GM06990 (cell line): ENCODE data around the gene ZNF324.
"Not testable (repeated sequence)": the region's sequence is repeated elsewhere in the genome, so short reads cannot be mapped to it uniquely, and the experiment has no call there.

Experiments
- DNase-seq: peaks from one replicate; pipeline ENCODE4 v3.0.0-alpha.2; 2011; ENCODE audit not compliant: insufficient read length; ENCODE audit errors: extremely low read depth
- H3K27me3 ChIP-seq: replicated peaks from 2 replicates; pipeline ENCODE4 v1.6.0; 2011; ENCODE audit warnings: low read length; ENCODE audit not compliant: control insufficient read depth, insufficient read depth
- H3K36me3 ChIP-seq: 2 replicates; pipeline ENCODE4 v1.5.1; 2011; ENCODE audit warnings: low read length; ENCODE audit not compliant: control insufficient read depth, insufficient read depth
- H3K4me3 ChIP-seq: replicated peaks from 2 replicates; pipeline ENCODE4 v1.5.1; 2011; ENCODE audit warnings: low read depth, mild to moderate bottlenecking, control low read depth, low read length
- TF ChIP-seq, protein P1 (sequence below): IDR thresholded peaks from 2 replicates; pipeline ENCODE4 v1.5.1; 2011; ENCODE audit warnings: low read length, control low read depth, mild to moderate bottlenecking, inconsistent platforms; ENCODE audit not compliant: insufficient read depth, poor library complexity, severe bottlenecking

ZNF324 gene

GRCh38 chr19:58499021-58499927 is 32.4 kb downstream of the ZNF324 start:
- DNase-seq = peak; percentile 98
- no peaks in the 10 kb centered on the region for H3K27me3 ChIP-seq
- TF ChIP-seq, protein P1, sequence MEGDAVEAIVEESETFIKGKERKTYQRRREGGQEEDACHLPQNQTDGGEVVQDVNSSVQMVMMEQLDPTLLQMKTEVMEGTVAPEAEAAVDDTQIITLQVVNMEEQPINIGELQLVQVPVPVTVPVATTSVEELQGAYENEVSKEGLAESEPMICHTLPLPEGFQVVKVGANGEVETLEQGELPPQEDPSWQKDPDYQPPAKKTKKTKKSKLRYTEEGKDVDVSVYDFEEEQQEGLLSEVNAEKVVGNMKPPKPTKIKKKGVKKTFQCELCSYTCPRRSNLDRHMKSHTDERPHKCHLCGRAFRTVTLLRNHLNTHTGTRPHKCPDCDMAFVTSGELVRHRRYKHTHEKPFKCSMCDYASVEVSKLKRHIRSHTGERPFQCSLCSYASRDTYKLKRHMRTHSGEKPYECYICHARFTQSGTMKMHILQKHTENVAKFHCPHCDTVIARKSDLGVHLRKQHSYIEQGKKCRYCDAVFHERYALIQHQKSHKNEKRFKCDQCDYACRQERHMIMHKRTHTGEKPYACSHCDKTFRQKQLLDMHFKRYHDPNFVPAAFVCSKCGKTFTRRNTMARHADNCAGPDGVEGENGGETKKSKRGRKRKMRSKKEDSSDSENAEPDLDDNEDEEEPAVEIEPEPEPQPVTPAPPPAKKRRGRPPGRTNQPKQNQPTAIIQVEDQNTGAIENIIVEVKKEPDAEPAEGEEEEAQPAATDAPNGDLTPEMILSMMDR = peak; percentile 42
- H3K4me3 ChIP-seq = peak overlapping the region; percentile 66
- no peaks in the 10 kb centered on the region for H3K36me3 ChIP-seq

DNA sequence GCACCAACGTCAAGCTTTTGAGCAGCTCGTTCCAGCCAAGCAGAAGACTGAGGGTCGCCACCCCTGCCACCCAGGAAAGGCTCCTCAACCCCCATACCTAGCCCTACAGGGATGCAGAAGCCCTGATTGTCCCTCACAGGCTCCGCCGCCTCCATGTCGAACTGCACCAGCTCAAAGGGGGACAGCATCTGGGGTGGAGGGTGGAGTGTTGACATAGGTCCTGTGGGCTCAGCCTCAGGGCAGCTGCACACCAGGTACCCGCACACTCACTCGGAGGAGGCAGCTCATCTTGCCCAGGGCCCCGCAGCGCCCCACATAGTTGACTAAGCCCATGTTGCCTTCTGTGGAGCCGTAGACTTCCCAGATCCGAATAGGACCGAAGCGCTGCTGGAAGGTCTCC is 33.4 kb downstream of the ZNF324 start:
- TF ChIP-seq, protein P1 = no peak
- peak overlapping the region; percentile 66; the same call in 1 of the 2 replicates for H3K4me3 ChIP-seq
- no peaks in the 10 kb centered on the region for H3K27me3 ChIP-seq
- DNase-seq = no peak
- no peaks in the 10 kb centered on the region for H3K36me3 ChIP-seq

- DNase-seq, H3K36me3 ChIP-seq, H3K27me3 ChIP-seq, H3K4me3 ChIP-seq: not testable (repeated sequence)
Observed at GRCh38 chr19:58507602-58508223, 40.8 kb downstream of the ZNF324 start.

- TF ChIP-seq, protein P1 = no peak
- no peak for DNase-seq
- Histone ChIP-seq H3K36me3 (no peaks in the 10 kb centered on the region), H3K4me3 (no peak overlapping the region), H3K27me3 (no peaks in the 10 kb centered on the region)
Observed at GRCh38 chr19:58509731-58510083, 42.8 kb downstream of the ZNF324 start.

DNA sequence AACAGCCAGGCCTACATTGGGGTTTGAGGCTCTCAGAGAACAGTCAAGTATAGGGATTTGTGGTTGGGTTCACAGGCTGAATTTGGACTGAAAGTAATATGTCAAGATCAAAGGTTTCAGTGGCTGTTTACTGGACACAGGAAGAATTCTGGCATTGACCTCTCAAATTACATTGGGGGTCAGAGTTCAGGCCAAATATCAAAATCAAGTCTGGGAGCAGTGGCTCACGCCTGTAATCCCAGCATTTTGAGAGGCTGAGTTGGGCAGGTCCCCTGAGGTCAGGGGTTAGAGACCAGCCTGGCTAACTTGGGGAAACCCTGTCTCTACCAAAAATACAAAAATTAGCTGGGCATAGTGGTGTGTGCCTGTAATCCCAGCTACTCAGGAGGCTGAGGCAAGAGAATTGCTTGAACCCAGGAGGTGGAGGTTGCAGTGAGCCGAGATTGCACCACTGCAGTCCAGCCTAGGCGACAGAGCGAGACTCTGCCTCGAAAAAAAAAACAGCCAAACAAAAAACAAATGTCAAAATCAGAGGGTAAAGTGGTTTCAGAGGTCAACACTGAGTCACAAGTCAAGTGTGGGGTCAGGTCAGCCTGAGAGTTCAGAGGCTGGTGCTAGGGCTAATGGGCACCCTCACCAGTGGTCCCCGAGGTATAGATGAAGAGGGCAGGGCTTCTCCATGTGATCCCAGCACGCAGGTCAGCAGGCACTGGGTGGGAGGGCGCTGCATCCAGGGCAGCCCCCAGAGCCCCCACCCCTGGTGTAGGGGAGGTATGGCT is 43.4 kb downstream of the ZNF324 start:
- TF ChIP-seq, protein P1 = no peak
- Histone ChIP-seq H3K4me3 (no peak overlapping the region), H3K36me3 (no peaks in the 10 kb centered on the region), H3K27me3 (no peaks in the 10 kb centered on the region)
- no peak for DNase-seq
